Muscle of leg (tissue), 11 donors: ENCODE measurements around the gene POLDIP2. TPM values are rescaled to one million over a fixed set of nuclear protein-coding genes. Genes with fewer than 3 reads are reported as not detected.

Experiments used
- DNase-seq: peaks from one replicate; pipeline ENCODE4 v3.0.0; 2013
- H3K27ac ChIP-seq: one replicate; pipeline ENCODE4 v1.5.1; 2013; ENCODE audit warnings: mild to moderate bottlenecking, low read length, control low read depth
- H3K27me3 ChIP-seq: one replicate; pipeline ENCODE4 v1.6.1; 2013; ENCODE audit warnings: low read length; ENCODE audit not compliant: control insufficient read depth, insufficient read depth
- H3K36me3 ChIP-seq: one replicate; pipeline ENCODE4 v1.6.1; 2013; ENCODE audit warnings: low read length; ENCODE audit not compliant: control insufficient read depth, insufficient read depth
- H3K4me1 ChIP-seq: one replicate; pipeline ENCODE4 v1.6.1; 2013; ENCODE audit warnings: low read length; ENCODE audit not compliant: control insufficient read depth, insufficient read depth
- H3K4me3 ChIP-seq: one replicate; pipeline ENCODE4 v1.5.1; 2013; ENCODE audit warnings: low read length, control low read depth
- H3K9me3 ChIP-seq: replicated peaks from 2 replicates; pipeline ENCODE4 v1.6.1; 2013; ENCODE audit warnings: low read depth, low read length; ENCODE audit not compliant: control insufficient read depth
- WGBS: methylation state at CpG from one replicate; pipeline ENCODE4 v1.1.5; 2013; ENCODE audit warnings: missing lambda C conversion rate; ENCODE audit not compliant: insufficient coverage; 5-methylcytosine and 5-hydroxymethylcytosine counted together
- polyA plus RNA-seq, 8 donors: library from polyadenylated mRNA; unstranded; fragments of 120-200 nt; gene quantifications; one replicate each; pipeline versions ENCODE4 v1.2.1 to v1.2.3, GENCODE V29; 2013; ENCODE audit warnings: inconsistent platforms in 1 of 8, low replicate concordance in 1 of 8; ENCODE audit not compliant: insufficient read length in 8 of 8, insufficient read depth in 1 of 8
- total RNA-seq: library from RNA; stranded (reverse); fragments of 120-200 nt; gene quantifications from one replicate; pipeline ENCODE4 v1.2.4, GENCODE V29; 2013

The POLDIP2 gene
- total and polyA plus RNA-seq, 9 donors = 53.0 to 65.2 (median 60.5) TPM

- Histone ChIP-seq H3K27me3 (peaks cover under 1% of the 10 kb centered on the region), H3K36me3 (peaks cover 29% of the 10 kb centered on the region), H3K27ac (no peak overlapping the region), H3K4me1 (peaks cover 5% of the 10 kb centered on the region), H3K4me3 (no peak overlapping the region), H3K9me3 (no peaks in the 10 kb centered on the region)
- DNase-seq = no peak
- 67% methylated on average over 1 of the region's 1 CpG for WGBS
These were observed 9.3 kb upstream of the POLDIP2 start for GRCh38 chr17:28366605-28367004.

DNA sequence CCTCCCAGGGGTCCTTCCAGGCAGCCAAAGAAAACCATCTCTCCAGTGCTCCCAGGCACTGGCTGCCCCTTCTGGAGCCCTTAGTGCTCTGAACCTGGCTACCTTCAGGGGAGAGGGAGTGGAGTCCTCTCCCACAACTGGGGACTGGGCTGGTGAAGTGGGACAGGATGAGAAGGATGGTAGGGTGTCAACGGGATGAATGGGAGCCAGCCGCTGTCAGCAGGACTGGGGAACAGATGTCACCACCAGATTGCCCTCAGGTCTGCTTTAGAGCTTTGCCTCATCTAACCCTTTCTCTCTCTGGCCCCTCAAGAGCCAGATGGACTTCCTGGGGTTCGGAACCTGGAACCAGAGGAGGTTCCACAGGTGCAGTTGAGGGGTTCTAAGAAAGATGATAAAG is 8.2 kb upstream of the POLDIP2 start:
- H3K36me3 ChIP-seq = peaks cover 40% of the 10 kb centered on the region
- no peak for DNase-seq
- no peak overlapping the region for H3K27ac ChIP-seq
- H3K27me3 ChIP-seq = no peaks in the 10 kb centered on the region
- H3K4me3 ChIP-seq = no peak overlapping the region
- no peaks in the 10 kb centered on the region for H3K4me1 ChIP-seq
- H3K9me3 ChIP-seq = no peaks in the 10 kb centered on the region
- no CpG with 5 or more reads among the region's 3 CpGs for WGBS

DNA sequence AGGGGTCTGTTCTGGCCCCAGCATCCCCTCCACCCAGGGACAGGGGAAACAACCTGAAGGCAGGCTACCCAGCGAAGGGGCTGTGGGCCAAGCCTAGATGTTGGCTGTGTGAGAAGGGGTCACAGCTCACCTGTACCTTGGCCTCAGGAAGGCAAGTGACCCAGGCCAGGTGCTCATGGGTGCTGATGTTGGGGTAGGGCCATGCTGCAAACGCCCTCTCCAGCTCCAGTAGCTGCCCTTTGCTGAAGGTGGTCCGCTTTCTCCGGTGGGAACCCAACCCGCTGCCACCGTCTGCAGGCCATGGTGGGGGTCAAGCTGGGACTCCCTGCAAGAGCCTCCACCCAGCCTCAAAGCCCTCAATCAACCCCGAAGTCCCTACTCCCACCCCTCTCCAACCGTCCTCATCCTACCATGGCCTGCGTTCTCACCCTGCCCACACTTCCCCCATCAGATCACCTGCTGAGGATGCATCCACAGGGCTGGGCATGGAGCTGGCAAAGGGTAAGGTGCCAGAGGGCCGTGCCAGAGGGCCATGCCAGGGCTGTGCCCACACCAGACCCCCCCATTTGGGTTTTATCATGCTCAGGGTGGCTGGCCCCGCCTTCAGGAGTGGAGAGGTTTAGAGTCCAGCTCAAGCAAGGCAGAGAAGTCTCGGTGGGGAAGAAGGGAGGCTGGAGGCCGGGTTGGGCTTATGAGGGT is 7.5 kb upstream of the POLDIP2 start, which contains the start of gene SEBOX:
Gene SEBOX (minus strand): TSS at position 535 of the 699 bp plus-strand sequence. CDS start 48 bp downstream, at position 487.
- Histone ChIP-seq H3K27ac (no peak within 1 kb of the TSS), H3K4me3 (no peak within 1 kb of the TSS), H3K27me3 (no peaks in the 10 kb centered on the region), H3K9me3 (no peaks in the 10 kb centered on the region), H3K36me3 (peaks cover 46% of the 10 kb centered on the region), H3K4me1 (no peaks in the 10 kb centered on the region)
- no peak for DNase-seq
- WGBS = 95% methylated on average over 9 of the region's 13 CpGs

DNA sequence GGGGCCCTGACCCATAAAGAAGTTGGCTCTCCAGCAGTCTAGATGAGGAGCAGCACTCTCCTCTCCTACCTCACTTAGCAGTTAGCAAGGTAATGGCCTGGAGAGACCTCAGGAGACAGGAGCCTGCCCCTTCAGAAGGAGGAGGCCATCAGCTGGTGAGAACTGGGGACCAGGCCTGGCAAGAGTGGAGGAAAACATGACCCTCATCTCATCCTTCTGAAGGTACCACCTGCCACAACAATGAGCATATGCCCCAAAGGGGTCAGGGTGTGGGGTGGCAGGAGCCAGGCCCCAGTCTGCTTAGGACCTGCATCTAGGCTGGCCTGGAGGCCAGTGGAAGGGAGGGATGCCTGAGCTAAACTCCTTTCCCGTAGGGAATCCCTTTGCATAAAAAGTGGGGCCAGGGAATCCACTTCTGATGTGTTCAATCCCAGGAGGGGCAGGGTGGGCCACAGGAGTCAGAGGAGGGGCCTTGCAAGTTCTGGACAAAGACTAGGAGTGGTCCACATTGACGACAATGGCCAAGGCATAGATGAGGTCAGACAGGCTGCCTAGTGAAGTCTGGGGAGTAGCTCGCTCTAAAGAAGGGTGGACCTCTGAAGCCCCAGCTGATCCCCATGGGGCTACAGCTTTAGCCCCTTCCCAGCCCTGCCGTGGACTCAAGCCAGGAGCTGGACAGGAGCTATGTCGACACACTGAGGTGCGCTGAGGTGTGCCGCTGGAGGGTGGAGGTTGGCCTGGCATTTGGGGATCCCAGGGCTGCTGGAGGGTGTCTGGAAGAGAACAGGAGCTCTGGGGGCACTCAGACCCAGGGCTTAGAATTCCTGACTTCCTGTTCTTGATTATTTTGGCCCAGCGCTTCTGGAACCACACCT is 6.7 kb upstream of the POLDIP2 start:
- Histone ChIP-seq H3K27me3 (no peaks in the 10 kb centered on the region), H3K4me1 (no peaks in the 10 kb centered on the region), H3K9me3 (no peaks in the 10 kb centered on the region), H3K36me3 (peaks cover 51% of the 10 kb centered on the region), H3K27ac (no peak overlapping the region), H3K4me3 (no peak overlapping the region)
- DNase-seq = no peak
- 83% methylated on average over 7 of the region's 8 CpGs for WGBS

DNA sequence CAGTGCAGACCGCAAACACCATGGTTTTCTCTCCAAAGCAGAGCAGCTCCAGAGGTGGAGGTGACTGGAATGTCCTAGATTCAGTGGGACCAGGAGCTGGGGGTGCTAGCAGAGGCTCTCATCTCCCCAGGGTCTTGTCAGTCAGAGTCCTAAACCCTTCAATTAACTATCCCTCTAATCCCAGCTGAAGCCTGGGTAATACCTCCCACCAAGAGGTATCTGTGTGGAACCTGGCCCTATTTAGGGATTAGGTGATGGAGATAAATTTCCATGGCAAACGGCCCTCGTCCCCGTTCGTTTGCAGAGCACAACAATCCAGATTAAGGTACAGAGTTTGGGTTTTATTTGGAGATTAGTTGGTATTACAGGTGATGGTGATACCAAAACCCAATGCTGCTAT is 5.9 kb upstream of the POLDIP2 start:
- no peak for DNase-seq
- H3K4me1 ChIP-seq = peaks cover 2% of the 10 kb centered on the region
- H3K36me3 ChIP-seq = peaks cover 54% of the 10 kb centered on the region
- no peak overlapping the region for H3K27ac ChIP-seq
- H3K9me3 ChIP-seq = no peaks in the 10 kb centered on the region
- 67% methylated on average over 1 of the region's 5 CpGs for WGBS
- no peaks in the 10 kb centered on the region for H3K27me3 ChIP-seq
- no peak overlapping the region for H3K4me3 ChIP-seq

DNA sequence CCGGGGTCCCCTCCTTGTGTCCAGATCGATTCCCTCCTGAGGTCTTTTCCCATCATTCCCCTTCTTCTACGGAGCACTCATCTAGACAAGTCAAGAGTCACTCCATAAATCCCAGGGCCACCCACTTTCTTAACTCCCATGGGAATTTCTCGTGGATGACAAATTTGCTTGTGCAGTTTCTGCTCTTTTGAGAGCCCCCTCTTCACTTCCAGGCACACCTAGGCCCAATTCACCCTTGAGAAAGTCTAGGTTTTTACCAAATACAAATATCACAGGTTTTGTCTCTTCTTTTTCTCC is 522 bp upstream of the POLDIP2 start:
- no peak for DNase-seq
- peaks cover 56% of the 10 kb centered on the region for H3K36me3 ChIP-seq
- 3% methylated on average over 4 of the region's 4 CpGs for WGBS
- no peaks in the 10 kb centered on the region for H3K27me3 ChIP-seq
- H3K27ac ChIP-seq = no peak overlapping the region
- peaks cover 18% of the 10 kb centered on the region for H3K4me1 ChIP-seq
- peak overlapping the region; percentile 82 for H3K4me3 ChIP-seq
- no peaks in the 10 kb centered on the region for H3K9me3 ChIP-seq

- no peaks in the 10 kb centered on the region for H3K9me3 ChIP-seq
- WGBS = no CpG with 5 or more reads among the region's 7 CpGs
- DNase-seq = no peak
- H3K36me3 ChIP-seq = peaks cover 88% of the 10 kb centered on the region
- H3K27ac ChIP-seq = no peak overlapping the region
- H3K27me3 ChIP-seq = no peaks in the 10 kb centered on the region
- no peaks in the 10 kb centered on the region for H3K4me1 ChIP-seq
- H3K4me3 ChIP-seq = no peak overlapping the region
These were observed 7.1 kb downstream of the POLDIP2 start for GRCh38 chr17:28350271-28350670.

DNA sequence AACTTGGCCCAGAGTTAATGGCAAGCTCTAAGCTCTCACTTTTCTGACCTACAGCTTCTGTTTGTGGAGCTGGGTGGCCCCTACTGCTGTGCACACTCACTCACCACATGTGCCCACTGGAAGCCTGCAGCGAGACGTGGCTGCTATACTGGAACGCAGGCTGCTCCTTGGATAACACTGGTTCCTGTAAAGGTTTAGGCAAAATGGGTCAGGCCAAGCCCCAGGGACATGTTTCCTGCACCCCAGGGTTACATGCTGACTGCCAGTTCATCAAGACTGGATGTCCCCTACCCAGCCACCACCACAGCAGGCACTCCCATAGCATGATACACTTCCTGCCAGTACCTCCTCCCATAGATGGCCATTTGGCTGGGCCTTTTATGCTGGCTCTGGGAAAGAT is 8.3 kb downstream of the POLDIP2 start:
- DNase-seq = no peak
- Histone ChIP-seq H3K27me3 (no peaks in the 10 kb centered on the region), H3K4me1 (no peaks in the 10 kb centered on the region), H3K27ac (no peak overlapping the region), H3K4me3 (no peak overlapping the region), H3K9me3 (no peaks in the 10 kb centered on the region), H3K36me3 (peaks cover 93% of the 10 kb centered on the region)
- no CpG with 5 or more reads among the region's 3 CpGs for WGBS

DNA sequence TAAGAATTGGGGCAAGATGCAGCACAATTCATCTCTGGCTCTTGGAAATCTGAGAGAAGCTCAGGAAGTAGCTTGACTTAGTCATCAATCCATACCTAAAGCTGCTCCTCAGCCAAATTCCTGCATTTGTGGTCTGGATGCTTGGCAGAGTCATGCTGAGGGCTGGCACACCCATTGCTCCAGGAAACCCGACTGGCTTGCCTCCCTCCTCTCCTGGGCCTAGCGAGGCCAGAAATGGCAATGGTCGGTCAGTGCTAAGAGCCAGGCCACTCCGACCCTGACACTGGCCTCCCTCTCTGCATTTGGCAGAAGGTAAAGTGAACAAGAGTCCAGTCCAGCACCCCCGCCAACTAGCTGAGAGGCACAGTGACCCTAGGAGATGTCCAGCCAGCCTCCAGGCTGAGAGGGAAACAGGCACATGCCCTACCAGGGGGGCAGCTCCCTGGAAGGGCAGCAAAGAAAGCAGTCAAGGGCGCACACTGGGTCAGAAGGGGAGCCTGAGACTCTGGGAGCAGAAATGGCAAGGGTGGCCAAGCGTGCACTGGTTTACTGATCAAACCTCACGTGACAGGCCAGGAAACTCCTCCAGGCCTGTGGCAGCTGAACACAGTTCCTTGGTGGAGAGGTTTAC is 10.0 kb downstream of the POLDIP2 start:
- no peak for DNase-seq
- Histone ChIP-seq H3K4me1 (no peaks in the 10 kb centered on the region), H3K4me3 (no peak overlapping the region), H3K36me3 (peaks cover 95% of the 10 kb centered on the region), H3K27me3 (no peaks in the 10 kb centered on the region), H3K9me3 (no peaks in the 10 kb centered on the region), H3K27ac (no peak overlapping the region)
- WGBS = 83% methylated on average over 8 of the region's 8 CpGs

GRCh38 chr17:28346746-28347246 is 10.5 kb downstream of the POLDIP2 start:
- peaks cover 95% of the 10 kb centered on the region for H3K36me3 ChIP-seq
- no peak overlapping the region for H3K27ac ChIP-seq
- H3K9me3 ChIP-seq = no peaks in the 10 kb centered on the region
- no peaks in the 10 kb centered on the region for H3K4me1 ChIP-seq
- H3K27me3 ChIP-seq = no peaks in the 10 kb centered on the region
- H3K4me3 ChIP-seq = no peak overlapping the region
- DNase-seq = no peak
- no CpG with 5 or more reads among the region's 7 CpGs for WGBS
